SK-N-SH treated with all-trans-retinoic acid at 6 μM for 48 hours (cell line): ENCODE measurements around the gene PFKFB4.

Experiments used
- ARNTL ChIP-seq: fragments of 450-650 bp; formaldehyde crosslinking; IDR thresholded peaks from 2 replicates; pipeline ENCODE4 v1.5.0; 2020; ENCODE audit warnings: low read depth, mild to moderate bottlenecking, moderate library complexity, borderline replicate concordance
- CREB5 ChIP-seq: fragments of 250-450 bp; sonication (Bioruptor Pico); IDR thresholded peaks from 2 replicates; pipeline ENCODE4 v1.5.1; 2020; ENCODE audit warnings: low read depth, mild to moderate bottlenecking, moderate library complexity
- CSDC2 ChIP-seq: fragments of 250-450 bp; sonication (Bioruptor Pico); IDR thresholded peaks from 2 replicates; pipeline ENCODE4 v1.5.0; 2020; ENCODE audit warnings: mild to moderate bottlenecking, moderate library complexity
- OSR1 ChIP-seq: fragments of 250-450 bp; sonication (Bioruptor Pico); IDR thresholded peaks from 2 replicates; pipeline ENCODE4 v1.8.0; 2022; ENCODE audit warnings: moderate library complexity, mild to moderate bottlenecking, inconsistent platforms
- PPARA ChIP-seq: fragments of 250-450 bp; sonication (Bioruptor Pico); IDR thresholded peaks from 2 replicates; pipeline ENCODE4 v1.5.0; 2020; ENCODE audit warnings: mild to moderate bottlenecking, borderline replicate concordance
- TCF4 ChIP-seq: fragments of 250-450 bp; sonication (Bioruptor Pico); IDR thresholded peaks from 2 replicates; pipeline ENCODE4 v1.8.0; 2021; ENCODE audit warnings: mild to moderate bottlenecking, moderate library complexity, borderline replicate concordance
- TOX ChIP-seq: fragments of 250-450 bp; sonication (Bioruptor Pico); IDR thresholded peaks from 2 replicates; pipeline ENCODE4 v1.8.0; 2021; ENCODE audit warnings: mild to moderate bottlenecking, moderate library complexity, borderline replicate concordance
- ZC3H10 ChIP-seq: fragments of 250-450 bp; sonication (Bioruptor Pico); IDR thresholded peaks from 2 replicates; pipeline ENCODE4 v1.5.1; 2021; ENCODE audit warnings: mild to moderate bottlenecking, moderate library complexity
- ZFP3 ChIP-seq: fragments of 250-450 bp; sonication (Bioruptor Pico); IDR thresholded peaks from 2 replicates; pipeline ENCODE4 v1.5.0; 2020; ENCODE audit warnings: mild to moderate bottlenecking, moderate library complexity
- ZNF565 ChIP-seq: fragments of 450-650 bp; formaldehyde crosslinking; conservative IDR thresholded peaks from 2 replicates; pipeline ENCODE4 v1.5.0; 2020; ENCODE audit warnings: low read depth, mild to moderate bottlenecking, moderate library complexity
- ZNF8 ChIP-seq: fragments of 450-650 bp; formaldehyde crosslinking; IDR thresholded peaks from 2 replicates; pipeline ENCODE4 v1.5.0; 2020; ENCODE audit warnings: mild to moderate bottlenecking, moderate library complexity

GRCh38 chr3:48543271-48543866, 13.2 kb downstream of the PFKFB4 start:
- TF ChIP-seq ZNF565 (CRISPR knock-in tag) = no peak
- peak; percentile 51; the same call in 1 of the 2 replicates for TF ChIP-seq TCF4 (CRISPR knock-in tag)
- no peak for TF ChIP-seq CSDC2 (CRISPR knock-in tag)
- TF ChIP-seq ZNF8 (CRISPR knock-in tag) = no peak
- TF ChIP-seq ZFP3 (CRISPR knock-in tag) = no peak
- no peak for TF ChIP-seq ARNTL (CRISPR knock-in tag)
- no peak for TF ChIP-seq TOX (CRISPR knock-in tag)
- TF ChIP-seq OSR1 = no peak
- TF ChIP-seq CREB5 = no peak
- TF ChIP-seq ZC3H10 (CRISPR knock-in tag) = no peak
- TF ChIP-seq PPARA (CRISPR knock-in tag) = no peak
